NCI-H774 (cell line): Measurements from ENCODE around the gene PCTP.

Experiments
- DNase-seq: peaks from one replicate; lab custom pipeline; 2025; lab: John Stamatoyannopoulos, UW

Gene PCTP

GRCh38 chr17:55750750-55751657 lies at the start of gene PCTP:
TSS of gene PCTP (plus strand) at chr17:55751051. CDS start at chr17:55751104, 53 bp downstream.
- peak; percentile 86 for DNase-seq

DNA sequence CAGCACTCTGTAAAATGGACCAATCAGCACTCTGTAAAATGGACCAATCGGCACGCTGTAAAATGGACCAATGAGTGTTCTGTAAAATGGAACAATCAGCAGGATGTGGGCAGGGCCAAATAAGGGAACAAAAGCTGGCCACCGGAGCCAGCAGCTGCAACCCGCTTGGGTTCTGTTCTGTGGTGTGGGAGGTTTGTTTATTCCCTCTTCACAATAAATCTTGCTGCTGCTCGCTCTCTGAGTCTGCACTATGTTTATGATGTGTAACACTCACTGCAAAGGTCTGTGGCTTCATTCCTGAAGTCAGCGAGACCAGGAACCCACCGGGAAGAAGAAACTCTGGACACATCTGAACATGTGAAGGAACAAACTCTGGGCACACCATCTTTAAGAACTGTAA lies 48.7 kb upstream of the PCTP start:
- DNase-seq = no peak

GRCh38 chr17:55704401-55704800 lies 46.5 kb upstream of the PCTP start:
- no peak for DNase-seq

GRCh38 chr17:55705847-55706246 lies 45.0 kb upstream of the PCTP start:
- peak; percentile 43 for DNase-seq

GRCh38 chr17:55706808-55707773 lies 43.8 kb upstream of the PCTP start:
- peak; percentile 17 for DNase-seq

DNA sequence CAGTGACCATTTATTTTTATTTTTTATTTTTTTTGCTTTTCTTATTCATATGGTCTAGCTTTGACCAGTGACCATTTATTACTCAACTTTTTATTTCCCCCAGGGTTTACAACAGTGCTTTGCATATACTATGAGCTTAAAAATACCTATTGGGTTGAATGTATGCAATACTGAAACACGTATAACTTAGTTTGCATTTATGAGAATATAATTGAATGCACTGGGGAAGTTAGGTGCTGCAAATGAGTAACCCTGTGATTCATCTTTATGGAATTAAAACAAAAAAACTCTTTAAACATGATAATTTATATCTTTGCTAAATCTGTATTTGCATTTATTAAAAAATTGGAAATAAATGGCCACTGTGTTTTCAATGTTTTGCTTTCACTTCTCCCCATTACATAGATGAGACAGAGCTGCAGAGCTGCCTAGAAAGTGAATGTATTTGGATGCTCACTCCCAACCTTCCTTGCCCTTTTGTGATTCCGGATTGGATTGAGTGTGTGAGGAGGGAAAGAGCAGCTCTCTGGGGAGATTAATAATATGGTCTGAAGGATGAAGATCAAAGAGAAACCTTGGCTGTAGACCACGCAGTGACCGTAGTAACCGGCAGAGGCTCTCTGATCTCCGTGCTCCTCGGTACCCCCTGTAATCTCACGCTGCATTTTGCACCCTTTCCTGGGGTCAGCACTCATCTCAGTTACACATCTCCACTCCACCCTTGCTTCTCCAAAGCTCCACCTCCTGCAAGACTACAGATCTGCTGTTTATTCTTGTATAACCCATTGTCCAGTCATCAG lies 42.5 kb upstream of the PCTP start:
- DNase-seq = no peak

- no peak for DNase-seq
These were observed 41.4 kb upstream of the PCTP start for GRCh38 chr17:55709440-55709839.

- no peak for DNase-seq
These were observed 40.9 kb upstream of the PCTP start for GRCh38 chr17:55709984-55710383.

- peak; percentile 35 for DNase-seq
These were observed 40.4 kb upstream of the PCTP start for GRCh38 chr17:55710410-55710809.

- DNase-seq = peak; percentile 47
These were observed 39.9 kb upstream of the PCTP start for GRCh38 chr17:55710829-55711496.

DNA sequence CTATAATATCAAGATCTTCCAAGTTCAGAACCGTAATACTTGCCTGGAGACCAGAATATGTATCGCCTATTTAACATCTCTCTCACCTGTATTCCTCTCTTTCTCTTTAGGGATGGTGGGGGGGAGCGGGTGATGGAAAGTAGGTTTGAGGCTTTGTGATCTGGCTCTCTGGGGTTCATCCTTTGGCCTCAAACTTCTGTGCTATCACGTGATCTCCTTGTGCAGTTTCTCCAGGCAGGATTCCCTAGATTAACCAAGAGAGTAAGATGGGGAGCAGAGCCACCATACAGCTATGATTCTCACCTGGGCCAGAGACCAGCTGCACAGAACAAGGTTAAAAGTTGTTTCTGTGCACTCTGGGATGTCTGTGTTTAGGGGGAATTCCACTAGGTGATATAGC lies 33.4 kb upstream of the PCTP start:
- DNase-seq = no peak

GRCh38 chr17:55717898-55718735 lies 32.7 kb upstream of the PCTP start:
- peak; percentile 85 for DNase-seq

DNA sequence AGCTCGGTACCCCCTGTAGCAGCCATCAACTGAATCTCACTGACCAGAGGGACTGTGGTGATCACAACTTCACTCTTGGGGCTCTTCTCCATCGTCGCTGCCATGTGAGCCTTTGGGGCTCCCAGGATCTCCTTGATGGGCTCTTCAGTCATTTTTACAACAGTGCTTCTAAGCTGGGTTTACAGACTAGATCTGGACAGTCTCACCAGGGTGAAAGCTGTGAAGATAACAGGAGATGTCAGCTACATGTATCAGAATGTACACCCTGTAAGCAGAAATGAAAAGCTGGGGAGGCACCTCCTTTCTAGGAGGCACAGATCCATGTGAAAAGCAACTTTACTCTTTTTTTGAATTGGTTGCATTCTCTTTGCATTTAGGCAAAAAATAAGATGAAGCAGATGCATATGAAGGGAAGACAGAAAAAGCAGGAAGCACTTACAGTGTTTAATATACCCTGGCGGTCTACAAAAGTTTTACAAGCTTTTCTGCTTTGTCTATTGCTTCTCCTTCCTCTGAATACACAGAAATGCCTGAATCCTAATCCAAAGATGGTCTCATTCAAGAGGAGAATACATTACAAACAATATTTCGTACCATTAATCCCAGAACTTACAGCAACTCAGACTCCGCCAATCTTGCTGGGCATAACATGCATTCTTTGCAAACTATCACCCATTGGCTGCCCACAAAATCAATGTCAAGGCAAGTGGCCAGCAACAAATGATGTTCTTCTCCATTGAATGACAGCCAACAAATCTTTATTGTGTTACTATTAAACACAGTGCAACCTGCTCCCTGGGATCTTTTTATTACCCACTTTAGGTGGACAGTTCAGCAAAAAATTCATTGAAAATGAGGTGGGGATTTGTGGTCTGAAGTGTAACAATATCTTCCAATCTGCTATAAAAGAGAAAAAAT lies 29.7 kb upstream of the PCTP start:
- DNase-seq = no peak

DNA sequence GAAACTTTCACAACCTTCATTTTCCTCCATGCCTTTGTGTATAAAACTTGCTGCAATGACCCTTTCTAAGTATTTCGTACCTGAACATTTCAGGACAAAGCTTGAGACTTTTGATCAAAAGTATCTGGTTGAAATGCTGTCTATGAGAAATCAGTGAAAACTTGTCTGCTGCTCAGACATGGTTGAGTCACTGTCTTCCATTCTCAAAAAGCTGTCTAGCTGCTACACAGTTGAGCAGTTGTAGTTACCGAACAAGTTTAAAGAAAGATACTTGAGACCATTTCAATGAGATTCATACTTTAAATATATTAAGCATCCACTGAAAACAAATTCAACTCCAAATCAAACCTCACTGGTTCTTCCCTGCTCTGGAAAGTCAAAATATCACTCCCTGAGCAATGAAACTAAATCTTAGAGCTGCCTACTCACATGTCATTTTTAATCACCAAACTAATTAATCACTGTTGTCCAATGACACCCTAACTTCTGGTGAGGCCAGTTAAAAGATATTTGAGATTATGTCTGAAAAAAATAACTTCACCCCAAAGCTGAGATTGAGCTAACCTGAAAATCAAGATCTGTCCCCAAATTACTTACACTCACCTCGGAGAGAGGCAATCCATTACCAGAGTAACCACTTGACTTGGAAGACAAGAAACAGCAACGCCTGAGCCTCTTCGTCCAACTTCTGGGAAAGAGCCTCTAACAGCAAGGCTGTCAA lies 28.7 kb upstream of the PCTP start:
- no peak for DNase-seq

DNA sequence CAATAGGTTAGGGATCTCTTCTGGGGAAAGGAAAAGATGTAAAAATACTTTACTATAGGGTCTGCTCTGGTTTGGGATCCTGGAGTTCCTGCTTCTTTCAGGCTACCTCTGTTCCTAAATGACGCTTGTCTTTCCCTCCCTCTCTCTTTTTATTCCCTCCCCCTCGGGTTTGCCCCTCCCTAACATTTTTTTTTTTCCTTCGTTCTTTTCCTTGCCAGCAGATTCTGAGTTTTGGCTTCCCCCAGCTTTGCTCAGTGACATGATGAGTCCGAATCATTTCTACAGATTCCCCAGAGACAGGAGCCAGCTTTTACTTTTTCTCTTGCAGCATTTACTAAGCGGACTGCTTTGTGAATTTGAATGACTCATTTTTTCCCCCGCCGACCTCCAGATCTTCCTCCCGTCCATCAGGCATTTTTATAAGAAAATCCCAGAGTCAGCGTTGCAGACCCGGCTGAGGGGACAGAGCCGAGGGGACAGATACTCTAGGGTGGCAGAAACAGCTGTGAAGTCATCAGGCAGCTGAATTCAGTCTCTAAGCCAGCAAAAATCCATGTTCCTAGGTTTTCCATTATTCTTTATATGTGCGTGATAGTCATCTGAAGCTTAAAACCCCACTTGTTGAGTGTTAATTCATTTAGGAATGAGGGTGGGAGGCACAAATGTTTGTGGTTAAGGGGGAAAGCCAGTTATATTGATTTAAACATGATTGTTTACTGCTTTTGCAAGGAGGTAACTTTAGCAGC lies 27.9 kb upstream of the PCTP start, which contains the start of gene TMEM100:
Gene TMEM100 (minus strand): TSS at position 123 of the 746 bp plus-strand sequence. CDS start 1,794 bp downstream, outside the sequence.
- no peak for DNase-seq

- DNase-seq = no peak
These were observed 27.4 kb upstream of the PCTP start for GRCh38 chr17:55723488-55723848.

GRCh38 chr17:55726440-55726839 lies 24.4 kb upstream of the PCTP start:
- DNase-seq = peak; percentile 68

GRCh38 chr17:55727275-55727674 lies 23.6 kb upstream of the PCTP start:
- no peak for DNase-seq
